LNCAP (cell line): ENCODE results near the gene PAX5.

Experiments
- CTCF ChIP-seq: fragments of 450-650 bp; IDR thresholded peaks from 2 replicates; pipeline ENCODE4 v1.5.1; 2017; ENCODE audit warnings: mild to moderate bottlenecking

PAX5 gene

GRCh38 chr9:36893184-36893583 lies 140.9 kb downstream of the PAX5 start:
- TF ChIP-seq CTCF = no peak

- TF ChIP-seq CTCF = no peak
Observed at GRCh38 chr9:36892279-36892678, 141.8 kb downstream of the PAX5 start.

GRCh38 chr9:36891341-36891811 lies 142.7 kb downstream of the PAX5 start:
- TF ChIP-seq CTCF = no peak

GRCh38 chr9:36889844-36890243 lies 144.2 kb downstream of the PAX5 start:
- no peak for TF ChIP-seq CTCF

GRCh38 chr9:36888551-36888950 lies 145.5 kb downstream of the PAX5 start:
- TF ChIP-seq CTCF = no peak

GRCh38 chr9:36884721-36885120 lies 149.3 kb downstream of the PAX5 start:
- no peak for TF ChIP-seq CTCF

GRCh38 chr9:36882594-36882993 lies 151.5 kb downstream of the PAX5 start:
- TF ChIP-seq CTCF = no peak

GRCh38 chr9:36881743-36882441 lies 152.2 kb downstream of the PAX5 start:
- TF ChIP-seq CTCF = no peak
